Tibial artery (tissue), 4 donors: ENCODE measurements around the gene CSDE1.

Experiments
- DNase-seq, 2 donors: peaks; one replicate each; pipeline ENCODE4 v3.0.0-alpha.2; 2019
- H3K27ac ChIP-seq, 2 donors: fragments of 200-600 bp; sonication (generic) in 1 of 2; 1 replicate in 1 of 2; 2 replicates in 1 of 2; pipeline ENCODE4 v1.5.1; 2018 to 2019; ENCODE audit warnings: mild to moderate bottlenecking in 1 of 2
- H3K27me3 ChIP-seq, 2 donors: fragments of 200-600 bp; sonication (generic) in 1 of 2; one replicate each; pipeline versions ENCODE4 v1.5.1 to v1.6.0; 2016 to 2019
- H3K36me3 ChIP-seq, 3 donors: fragments of 200-600 bp; sonication (generic) in 2 of 3; one replicate each; pipeline ENCODE4 v1.5.1; 2016 to 2019; ENCODE audit warnings: mild to moderate bottlenecking in 2 of 3
- H3K4me1 ChIP-seq, 4 donors: fragments of 200-600 bp; sonication (generic) in 2 of 4; 1 replicate in 3 of 4; 2 replicates in 1 of 4; pipeline ENCODE4 v1.5.1; 2016 to 2019
- H3K4me3 ChIP-seq, 2 donors: fragments of 200-600 bp; sonication (generic) in 1 of 2; 1 replicate in 1 of 2; 2 replicates in 1 of 2; pipeline ENCODE4 v1.5.1; 2018 to 2019; ENCODE audit warnings: mild to moderate bottlenecking in 2 of 2
- H3K9me3 ChIP-seq, 3 donors: fragments of 200-600 bp; sonication (generic) in 1 of 3; one replicate each; pipeline ENCODE4 v1.5.1; 2016 to 2019
- CTCF ChIP-seq, 2 experiments: fragments of 200-600 bp in 1 of 2; fragments of 450-650 bp in 1 of 2; IDR thresholded peaks; one replicate each; pipeline ENCODE4 v1.5.1; 2017 to 2019; ENCODE audit warnings: antibody characterized with exemption in 2 of 2, mild to moderate bottlenecking in 1 of 2, moderate library complexity in 1 of 2
- intact Hi-C: fragments of 100-400 bp; cut with DNase I; formaldehyde crosslinking; loops from one replicate; pipeline ENCODE4 v1.15.0; 2023; ENCODE audit warnings: low total_unique reads

Gene CSDE1

DNA sequence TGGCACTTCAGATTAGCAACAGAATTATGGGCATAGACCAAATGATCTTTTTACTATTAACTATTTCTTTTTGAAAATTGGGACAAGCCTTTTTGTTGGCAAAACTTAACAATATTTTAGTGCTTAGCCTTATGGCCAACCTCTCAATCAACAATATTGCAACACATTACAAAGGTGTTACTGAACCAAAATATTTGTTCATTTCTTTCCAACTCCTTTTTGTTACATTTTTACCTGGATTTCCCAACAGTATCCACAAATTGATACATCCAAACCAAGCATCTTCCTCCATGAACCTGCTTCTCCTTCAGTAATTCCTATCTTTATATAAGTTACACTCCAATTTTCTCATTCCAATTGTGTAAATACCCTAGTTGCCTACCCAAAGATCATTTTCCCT lies 61.0 kb downstream of the CSDE1 start:
- Histone ChIP-seq H3K9me3 (no peaks in the 10 kb centered on the region), H3K36me3 (no peaks in the 10 kb centered on the region), H3K4me1 (no peaks in the 10 kb centered on the region), H3K4me3 (no peak overlapping the region), H3K27ac (no peak overlapping the region), H3K27me3 (no peaks in the 10 kb centered on the region)
- intact Hi-C loops, result no loop called here
- TF ChIP-seq CTCF (IDR thresholded peaks at IDR 0.05), result no peak
- no peak for DNase-seq

- H3K27me3 ChIP-seq, result no peaks in the 10 kb centered on the region
- H3K9me3 ChIP-seq, result no peaks in the 10 kb centered on the region
- DNase-seq, result no peak
- H3K4me1 ChIP-seq, result no peaks in the 10 kb centered on the region
- H3K4me3 ChIP-seq, result no peak within 1 kb of the TSS
- H3K27ac ChIP-seq, result no peak within 1 kb of the TSS
- intact Hi-C loops, result no loop called here
- no peak for TF ChIP-seq CTCF (IDR thresholded peaks at IDR 0.05)
- H3K36me3 ChIP-seq, result no peaks in the 10 kb centered on the region
These were observed 62.2 kb downstream of the CSDE1 start, which contains the start of gene AMPD1 for GRCh38 chr1:114695430-114696058. Gene AMPD1 (minus strand): TSS chr1:114695546. CDS start chr1:114695471, 75 bp downstream.

DNA sequence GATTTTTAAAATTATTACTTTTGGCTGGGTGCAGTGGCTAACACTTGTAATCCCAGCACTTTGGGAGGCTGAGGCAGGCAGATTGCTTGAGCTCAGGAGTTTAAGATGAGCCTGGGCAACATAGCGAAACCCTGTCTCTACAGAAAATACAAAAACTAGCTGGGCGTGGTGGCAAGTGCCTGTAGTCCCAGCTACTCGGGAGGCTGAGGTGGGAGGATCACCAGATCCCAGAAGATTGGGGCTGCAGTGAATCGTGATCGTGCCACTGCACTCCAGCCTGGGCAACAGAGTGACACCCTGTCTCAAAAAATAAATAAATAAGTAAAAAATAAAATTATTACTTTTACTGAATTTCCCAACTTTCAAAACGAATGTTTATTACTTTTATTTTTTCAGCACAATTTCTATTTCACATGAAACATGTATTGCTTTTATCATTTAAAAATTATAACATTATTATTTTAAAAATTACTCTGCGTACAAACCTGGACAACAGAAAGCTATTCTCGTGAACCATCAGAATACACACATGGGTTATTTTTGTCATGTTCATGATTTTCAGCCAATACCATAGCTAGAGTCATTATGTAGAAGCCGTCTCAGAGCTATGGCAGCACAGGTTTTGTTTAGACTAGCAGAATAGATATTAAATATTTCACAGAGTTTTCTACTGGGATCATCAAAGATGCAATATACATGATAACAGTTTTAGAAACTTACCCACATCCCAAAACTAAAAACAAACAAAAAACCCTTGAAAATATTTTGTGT lies 63.1 kb downstream of the CSDE1 start:
- Histone ChIP-seq H3K4me3 (no peak overlapping the region), H3K27me3 (no peaks in the 10 kb centered on the region), H3K27ac (no peak overlapping the region), H3K4me1 (no peaks in the 10 kb centered on the region), H3K9me3 (no peaks in the 10 kb centered on the region), H3K36me3 (no peaks in the 10 kb centered on the region)
- intact Hi-C loops, result no loop called here
- no peak for TF ChIP-seq CTCF (IDR thresholded peaks at IDR 0.05)
- DNase-seq, result no peak

DNA sequence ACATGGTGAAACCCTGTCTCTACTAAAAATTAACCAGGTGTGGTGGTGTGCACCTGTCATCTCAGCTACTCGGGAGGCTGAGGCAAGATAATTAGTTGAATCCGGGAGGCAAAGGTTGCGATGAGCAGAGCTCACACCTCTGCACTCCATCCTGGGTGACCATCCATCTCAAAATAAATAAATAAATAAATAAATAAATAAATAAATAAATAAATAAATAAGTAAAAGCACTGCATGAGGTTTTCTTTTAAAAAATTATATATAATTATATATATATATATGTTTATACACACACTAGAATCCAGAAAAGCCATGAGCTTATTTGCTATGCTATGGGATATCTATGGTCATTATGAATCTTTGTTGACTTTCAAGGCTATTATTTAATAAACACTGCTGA lies 64.8 kb downstream of the CSDE1 start:
- no peaks in the 10 kb centered on the region for H3K4me1 ChIP-seq
- H3K4me3 ChIP-seq, result no peak overlapping the region
- intact Hi-C loops, result no loop called here
- peaks cover 0 to 6% of the 10 kb centered on the region in 2 donors for H3K27me3 ChIP-seq
- no peaks in the 10 kb centered on the region for H3K36me3 ChIP-seq
- no peak for TF ChIP-seq CTCF (IDR thresholded peaks at IDR 0.05)
- H3K27ac ChIP-seq, result no peak overlapping the region
- no peaks in the 10 kb centered on the region for H3K9me3 ChIP-seq
- DNase-seq, result no peak

- no peak overlapping the region for H3K27ac ChIP-seq
- no peak for TF ChIP-seq CTCF (IDR thresholded peaks at IDR 0.05)
- intact Hi-C loops, result no loop called here
- H3K9me3 ChIP-seq, result no peaks in the 10 kb centered on the region
- H3K4me3 ChIP-seq, result no peak overlapping the region
- H3K4me1 ChIP-seq, result no peaks in the 10 kb centered on the region
- no peak for DNase-seq
- H3K36me3 ChIP-seq, result no peaks in the 10 kb centered on the region
- peaks cover 0 to 14% of the 10 kb centered on the region in 2 donors for H3K27me3 ChIP-seq
These were observed 66.7 kb downstream of the CSDE1 start for GRCh38 chr1:114691061-114691460.
